Heart left ventricle (tissue), 13 donors: ENCODE results near the gene UBAP2.

Experiments
- CTCF ChIP-seq, 12 donors: fragments of 200-600 bp; sonication (generic) in 4 of 12; IDR thresholded peaks; one replicate each; pipeline versions ENCODE4 v1.5.0 to v1.8.0; 2018 to 2022; ENCODE audit warnings: antibody characterized with exemption in 12 of 12, mild to moderate bottlenecking in 5 of 12
- POLR2A ChIP-seq, 2 donors: fragments of 450-650 bp; IDR thresholded peaks; one replicate each; pipeline ENCODE4 v1.6.1; 2017; ENCODE audit warnings: antibody characterized with exemption in 2 of 2, mild to moderate bottlenecking in 2 of 2, moderate library complexity in 2 of 2
- donor health status: ischemic (EF 13 %, LVEDD 7.1; RV severe dilation, severe dysfunction).
- donor health status: DM: no; HTN: yes; CAD: no.
- donor health status: DM: no; HTN: no; CAD: no.
- donor health status: ischemic (EF 25% LVEDD 6.9; RV normal size, moderate dysfunction).
- donor health status: ischemic (EF 25% LVEDD 5.7; RV mildly dilated, moderate dysfunction).
- donor health status: ischemic (EF 35%, LVEDD 5.7; RV mildly dilated, moderate dysfunction).
- donor health status: nonischemic (EF 11% LVEDD 7.7; RV severe dilation, severe dysfunction).
- donor health status: DM: yes; HTN: yes; CAD: no.
- donor health status: PGD.
- donor health status: ischemic (EF 29% LVEDD 5.4; RV normal size, mild dysfunction).
- donor health status: nonischemic (EF 23%, LVEDD 6.1; RV moderate dilation, normal function).

- TF ChIP-seq CTCF (IDR thresholded peaks at IDR 0.05) (no peak), POLR2A (IDR thresholded peaks at IDR 0.05) (no peak)
Measured at GRCh38 chr9:33942471-33943083, 106.1 kb downstream of the UBAP2 start.
